T-helper 2 cell (primary cell): ENCODE data around the gene NCOA4.
"Not testable (repeated sequence)": the region's sequence is repeated elsewhere in the genome, so short reads cannot be mapped to it uniquely, and the experiment has no call there.

ENCODE experiments used
- DNase-seq, 5 experiments: peaks; one replicate each; pipeline versions ENCODE4 v3.0.0 to v3.0.0-alpha.2; 2012 to 2022

Gene NCOA4

GRCh38 chr10:46052057-46052790, 21.8 kb upstream of the NCOA4 start:
- DNase-seq = no peak

DNA sequence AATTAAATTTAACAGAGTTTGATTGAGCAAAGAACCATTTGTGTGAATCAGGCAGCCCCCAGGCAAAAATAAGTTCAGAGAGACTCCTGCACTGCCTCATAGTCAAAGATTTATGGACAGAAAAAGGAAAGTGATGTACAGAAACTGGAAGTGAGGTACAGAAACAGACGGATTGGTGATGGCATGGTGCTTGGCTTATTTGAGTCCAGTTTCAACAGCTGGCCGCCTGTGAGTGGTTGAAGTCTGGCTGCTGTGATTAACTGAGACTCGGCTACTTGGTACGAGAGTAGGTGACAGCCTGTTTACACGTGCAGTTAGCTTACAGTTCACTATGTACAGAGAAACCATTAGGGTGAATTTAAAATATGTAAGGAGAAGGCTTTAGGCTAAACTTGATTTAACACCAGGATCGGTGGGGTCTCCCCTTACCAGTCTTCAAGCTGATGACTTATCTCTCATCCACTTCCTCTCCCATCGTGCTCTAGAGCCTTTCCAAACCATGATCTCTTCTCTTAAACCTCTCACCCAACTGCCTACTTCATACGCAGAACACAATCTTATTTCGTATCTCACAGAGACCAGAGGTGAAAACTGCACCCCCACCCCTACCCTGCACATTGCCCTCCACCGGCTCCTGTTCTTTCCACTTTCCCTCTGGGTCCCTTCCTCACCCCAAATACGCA, 20.7 kb upstream of the NCOA4 start:
- DNase-seq = no peak

DNA sequence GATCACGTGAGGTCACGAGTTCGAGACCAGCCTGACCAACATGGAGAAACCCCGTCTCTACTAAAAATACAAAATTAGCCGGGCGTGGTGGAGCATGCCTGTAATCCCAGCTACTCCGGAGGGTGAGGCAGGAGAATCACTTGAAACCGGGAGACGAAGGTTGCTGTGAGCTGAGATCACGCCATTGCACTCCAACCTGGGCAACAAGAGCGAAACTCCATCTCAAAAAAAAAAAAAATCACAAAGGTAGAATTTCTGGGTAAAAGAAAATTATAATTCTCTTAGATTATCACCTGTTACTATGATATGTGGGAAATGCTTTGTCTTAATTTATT, 19.0 kb upstream of the NCOA4 start:
- DNase-seq = not testable (repeated sequence)

- no peak for DNase-seq
These were observed 17.7 kb upstream of the NCOA4 start for GRCh38 chr10:46048152-46048551.

DNA sequence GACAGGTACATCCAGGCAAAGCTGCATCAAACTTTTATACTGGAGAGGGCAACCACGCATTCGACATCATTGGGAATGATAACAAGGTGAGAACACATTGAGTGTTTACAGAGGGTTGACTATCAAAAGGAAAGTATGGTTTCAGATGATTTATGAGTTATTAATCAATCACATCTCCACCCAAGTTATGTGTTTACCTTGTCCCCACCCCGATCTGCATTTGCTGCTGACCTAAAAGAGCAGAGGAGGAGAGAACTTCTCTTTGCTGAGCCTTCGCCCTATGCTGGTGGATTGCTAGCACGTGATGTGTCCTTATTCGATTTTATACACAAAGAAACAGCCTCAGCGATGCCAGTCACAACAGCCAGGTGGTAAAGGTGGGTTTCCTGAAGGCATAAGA, 15.8 kb upstream of the NCOA4 start, which contains the start of gene MSMB:
Gene MSMB (minus strand): TSS at position 9 of the 400 bp plus-strand sequence. CDS start 32 bp downstream, outside the sequence.
- no peak for DNase-seq

DNA sequence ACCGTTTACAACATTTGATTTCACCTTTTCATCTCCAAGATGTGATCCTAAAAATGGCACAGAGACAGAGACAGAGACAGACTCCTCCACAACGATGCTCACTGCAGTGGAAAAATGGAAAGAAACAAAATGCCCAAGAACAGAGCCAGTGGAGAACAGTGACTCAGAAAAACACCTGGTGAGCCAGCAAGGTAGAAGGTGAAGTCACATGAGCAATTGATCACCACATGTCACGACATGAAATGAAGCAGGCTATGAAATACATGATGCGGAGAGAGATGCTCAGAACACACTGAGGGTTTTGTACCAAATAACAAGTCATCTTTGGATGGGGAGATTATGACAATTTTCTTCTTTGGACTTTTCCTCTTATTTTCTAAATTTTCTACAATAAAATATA, 12.1 kb upstream of the NCOA4 start:
- no peak for DNase-seq

- no peak for DNase-seq
These were observed 9.6 kb upstream of the NCOA4 start for GRCh38 chr10:46040004-46040403.

- no peak for DNase-seq
These were observed 6.8 kb upstream of the NCOA4 start for GRCh38 chr10:46037107-46037825.

DNA sequence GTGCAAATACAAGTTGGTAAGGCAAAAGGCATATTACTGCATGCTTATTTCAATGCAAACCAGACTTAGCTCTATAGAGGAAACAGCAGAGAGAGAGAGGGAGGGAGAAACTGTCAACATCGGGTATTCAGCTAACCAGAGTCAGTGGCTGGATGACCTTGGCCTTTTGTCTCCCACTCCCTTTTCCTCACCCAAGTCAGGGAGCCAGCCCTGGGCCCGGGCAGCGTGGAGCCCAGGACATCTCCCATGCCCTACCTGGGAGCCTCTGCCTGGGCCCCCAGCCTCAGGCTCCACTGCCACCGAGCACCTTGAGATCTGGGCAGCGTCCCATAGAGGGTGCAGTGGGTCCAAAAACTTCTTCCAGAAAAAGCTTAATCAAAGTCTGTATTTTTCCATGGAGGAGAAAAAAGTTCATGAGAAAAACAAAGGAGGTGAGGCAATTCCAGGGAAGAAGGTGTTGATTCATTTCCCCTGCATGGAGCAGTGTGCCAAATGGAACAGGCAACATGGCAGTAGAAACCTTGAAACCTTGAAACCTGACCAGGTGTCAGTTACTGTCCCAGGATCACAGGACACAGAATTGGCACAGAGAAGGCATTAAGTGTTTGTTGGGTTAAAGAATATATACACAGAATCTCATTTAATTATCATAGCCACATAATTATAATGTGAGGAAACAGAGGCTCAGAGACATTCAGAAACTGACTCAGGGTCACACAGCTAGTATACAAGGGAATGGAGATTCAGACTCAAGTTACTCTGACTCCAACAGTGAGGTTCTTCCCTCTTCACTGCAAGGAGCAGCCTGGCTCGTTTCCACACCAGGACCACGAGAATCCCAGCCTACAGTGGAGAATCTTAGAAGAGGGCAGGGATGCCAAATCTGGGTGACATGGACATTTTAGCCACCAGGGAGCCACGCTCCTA, 5.8 kb upstream of the NCOA4 start:
- no peak for DNase-seq

DNA sequence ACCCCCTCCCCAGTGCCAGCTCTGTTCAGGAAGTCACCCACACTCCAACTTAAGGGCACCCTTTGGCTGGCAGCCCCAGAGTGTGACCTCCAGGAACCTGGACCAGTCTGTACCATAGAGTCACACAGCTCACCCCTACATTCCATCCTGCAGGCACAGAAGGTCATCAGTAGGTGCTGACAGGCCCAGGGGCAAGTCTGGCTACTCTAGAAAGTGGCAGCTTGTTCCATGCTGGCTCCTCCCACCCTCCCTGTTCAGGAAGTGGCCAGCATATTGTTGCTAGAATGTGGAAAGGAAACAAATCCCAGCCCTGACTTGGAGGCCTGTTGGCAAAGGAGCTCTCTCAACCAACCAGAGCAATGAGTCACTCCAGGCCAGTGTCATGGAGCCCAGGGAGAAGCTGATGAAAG, 3.2 kb upstream of the NCOA4 start:
- DNase-seq = no peak

DNA sequence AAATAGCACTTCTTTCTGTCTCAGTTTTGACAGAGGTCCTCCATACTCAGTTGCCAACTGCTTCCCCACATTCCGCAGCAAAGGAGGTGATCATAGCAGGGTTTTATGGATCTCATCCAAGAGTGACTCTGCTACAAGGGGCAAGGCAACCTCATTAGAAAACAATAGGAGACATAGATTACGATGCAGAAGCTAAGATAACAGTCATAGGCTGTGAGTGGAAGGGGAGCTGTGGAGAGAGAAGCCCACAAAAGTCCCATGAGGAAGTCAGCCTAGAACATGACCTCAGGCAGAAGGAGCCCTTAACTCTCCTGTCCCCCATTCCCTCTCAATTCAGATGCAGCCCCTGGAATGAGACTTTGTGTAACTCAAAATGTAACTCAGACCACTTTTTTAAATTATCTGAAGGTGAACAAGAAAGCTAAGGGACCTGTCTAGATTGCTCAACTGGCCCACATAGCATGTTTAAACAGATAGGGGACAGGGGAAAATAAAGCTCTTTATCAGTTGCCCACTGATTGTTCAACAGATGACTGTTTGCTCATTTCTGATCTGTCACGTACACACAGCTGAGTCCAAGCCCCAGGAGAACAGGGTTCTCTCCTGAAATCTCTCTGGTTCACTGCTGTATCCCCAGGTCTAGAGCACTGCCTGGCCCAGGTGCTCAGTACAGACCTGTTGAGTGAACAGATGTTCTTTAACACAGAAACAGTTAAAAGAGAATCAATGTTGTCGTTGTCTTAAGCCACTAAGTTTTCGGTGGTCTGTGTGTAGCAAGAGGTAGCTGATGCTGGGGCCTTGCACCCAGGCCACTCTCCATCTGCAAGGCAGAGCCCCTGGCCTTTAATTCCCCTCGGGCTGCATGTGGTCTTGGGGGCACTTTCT, 1.5 kb upstream of the NCOA4 start:
- no peak for DNase-seq

DNA sequence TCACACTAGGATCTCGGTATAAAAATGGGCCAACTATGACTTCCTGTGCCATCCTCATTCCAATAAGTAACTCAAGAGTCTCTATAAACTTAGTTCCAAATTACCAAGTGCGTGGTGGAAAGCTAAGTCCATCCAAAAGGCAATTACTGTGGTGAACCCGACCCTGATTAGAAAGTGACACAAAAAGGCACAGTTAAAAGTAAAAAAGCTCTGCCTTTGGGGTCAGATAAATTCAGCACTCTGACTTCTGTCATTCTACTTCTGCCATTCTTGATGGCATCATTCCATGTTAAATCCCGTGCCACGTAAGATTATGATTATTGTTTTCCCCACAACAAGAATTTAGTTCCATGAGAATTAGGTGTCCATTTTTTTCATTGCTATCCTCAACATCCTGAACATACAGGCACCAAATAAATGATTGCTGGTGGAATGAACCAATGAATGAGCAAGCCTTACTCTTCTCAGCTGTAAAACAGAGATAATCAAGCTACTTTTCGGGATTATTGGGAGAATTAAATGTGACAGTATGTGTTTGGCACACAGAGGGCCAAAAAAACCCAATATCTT, 877 bp downstream of the NCOA4 start:
- no peak for DNase-seq

DNA sequence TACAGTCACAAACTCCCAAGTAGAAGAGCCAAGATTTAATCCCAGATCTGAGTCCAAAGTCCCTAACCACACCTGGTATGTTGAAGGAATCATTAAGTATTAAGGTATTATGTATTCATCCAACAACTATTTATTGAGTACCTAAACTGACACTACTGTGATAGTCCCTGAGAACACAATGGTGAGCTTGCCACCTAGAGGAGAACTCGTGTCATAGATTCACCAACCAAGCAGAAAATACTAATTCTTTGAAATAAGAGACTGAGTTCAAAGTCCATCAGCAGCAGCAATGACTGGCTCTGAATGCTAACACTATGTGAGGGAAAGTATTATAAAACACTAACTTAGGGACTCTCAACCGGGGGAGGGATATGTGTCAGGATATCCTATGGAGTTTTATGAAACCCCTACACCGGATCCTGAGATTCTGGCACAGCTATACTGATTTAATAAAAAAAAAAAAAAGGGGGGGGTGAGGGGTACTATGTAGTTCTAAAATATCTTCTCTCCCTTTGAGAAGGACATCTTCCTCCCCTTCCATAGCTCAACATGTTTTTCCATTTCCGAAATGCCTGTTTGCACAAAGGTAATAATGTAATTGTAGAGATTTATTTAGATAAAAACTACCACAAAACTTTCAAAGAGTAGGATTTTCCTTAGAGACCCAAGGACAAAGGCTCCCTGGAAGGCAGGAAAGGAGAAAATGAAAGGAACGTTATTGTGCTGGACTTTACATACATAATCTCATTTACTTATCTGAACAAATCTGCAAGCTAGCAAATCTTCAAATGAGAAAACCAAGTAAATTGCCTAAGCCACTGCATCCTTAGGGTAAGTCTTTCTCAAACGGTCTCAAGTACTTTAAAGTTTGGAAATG, 1.6 kb downstream of the NCOA4 start:
- peak in 2 of 5 experiments; percentile 15 to 76 for DNase-seq

DNA sequence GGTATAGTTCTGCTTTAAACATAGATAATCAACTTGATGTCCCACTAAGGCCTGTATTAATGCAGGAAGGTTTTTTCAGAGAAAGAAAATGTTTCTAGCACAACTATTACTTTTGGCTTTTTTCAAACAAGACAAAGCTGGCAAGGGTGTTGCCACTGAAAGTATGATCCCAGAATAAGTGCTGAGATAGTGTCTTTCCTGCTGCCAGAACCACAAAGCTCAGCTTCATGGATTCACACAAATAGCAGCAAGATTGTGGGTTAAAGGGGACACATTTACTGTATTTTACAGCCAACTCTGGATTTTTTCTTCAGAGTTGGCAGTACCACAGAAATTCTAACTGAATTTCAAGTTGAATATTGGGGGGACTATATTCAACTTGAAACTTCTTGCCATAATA, 4.3 kb downstream of the NCOA4 start:
- DNase-seq = no peak

GRCh38 chr10:46025406-46025805, 5.0 kb downstream of the NCOA4 start:
- DNase-seq = no peak

DNA sequence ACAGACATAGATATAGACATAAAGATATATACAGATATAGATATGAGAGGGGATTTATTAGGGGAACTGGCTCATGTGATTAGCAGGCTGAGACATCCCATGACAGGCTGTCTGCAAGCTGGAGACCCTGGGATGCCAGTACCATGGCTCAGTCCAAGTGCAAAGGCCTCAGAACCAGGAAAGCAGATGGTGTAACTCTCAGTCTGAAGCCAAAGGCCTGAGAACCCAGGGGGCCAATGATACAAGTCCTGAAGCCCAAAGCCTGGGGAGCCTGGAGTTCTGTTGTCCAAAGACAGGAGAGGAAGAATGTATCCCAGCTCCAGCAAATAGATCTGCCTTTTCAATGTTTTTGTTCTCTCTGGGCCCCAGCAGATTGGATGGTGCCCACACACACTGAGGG, 5.5 kb downstream of the NCOA4 start:
- no peak for DNase-seq

GRCh38 chr10:46022978-46023702, 7.3 kb downstream of the NCOA4 start:
- peak; percentile 61 to 83 (median 69) for DNase-seq

DNA sequence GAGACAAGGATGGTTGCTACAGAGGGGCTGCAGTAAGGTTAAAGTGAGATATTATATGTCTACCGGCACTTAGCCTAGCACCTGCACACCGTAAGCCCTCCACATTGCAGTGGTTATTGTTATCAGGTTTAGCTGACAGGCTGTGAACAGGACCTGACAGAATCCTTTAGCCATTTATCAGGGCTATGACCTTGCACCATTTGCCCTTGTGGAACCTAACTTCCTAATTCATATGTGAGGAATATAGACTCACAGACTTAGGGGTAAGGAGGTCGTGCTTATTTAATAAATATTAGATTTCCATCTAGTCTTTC, 10.1 kb downstream of the NCOA4 start:
- no peak for DNase-seq

DNA sequence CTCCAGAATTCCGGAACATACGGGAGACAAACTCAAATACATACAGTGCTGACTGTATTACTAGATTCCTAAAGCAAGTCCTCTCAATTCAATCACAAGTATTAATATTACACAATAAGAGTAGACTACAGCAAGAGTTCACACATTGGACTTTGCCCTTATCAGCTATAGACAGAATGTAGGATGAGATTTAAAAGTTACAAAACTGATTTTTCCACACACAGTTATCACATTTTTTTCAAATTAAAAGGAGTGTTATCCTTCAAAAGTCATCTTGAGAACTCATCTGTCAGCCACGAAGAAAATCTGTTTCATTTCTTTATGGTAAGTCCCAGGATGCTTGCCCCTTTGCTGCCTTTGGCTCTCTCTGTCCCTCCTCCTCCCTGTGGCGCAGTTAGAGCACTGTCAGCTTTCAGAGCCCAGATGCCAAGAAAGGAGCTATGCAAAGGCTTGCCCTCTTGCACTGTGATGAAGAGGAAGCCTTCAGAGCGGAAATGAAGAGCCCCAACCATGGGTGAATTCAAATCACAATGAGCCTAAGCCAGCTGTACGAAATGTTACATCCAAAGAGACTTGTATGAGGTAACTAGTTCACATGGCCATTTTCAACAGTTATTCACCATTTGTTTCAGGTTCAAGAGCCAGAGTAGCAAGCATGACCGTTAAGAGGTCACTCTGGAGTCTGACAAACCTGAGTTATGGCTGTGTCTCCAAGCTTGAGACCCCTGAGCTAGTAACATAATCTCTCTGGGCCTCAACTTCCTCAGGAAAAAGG, 10.7 kb downstream of the NCOA4 start:
- peak in 1 of 5 experiments; percentile 26 for DNase-seq
